WTC11 (cell line): ENCODE data around the gene CABP7. TPM values are rescaled to one million over a fixed set of nuclear protein-coding genes. Genes with fewer than 3 reads are reported as not detected.

Experiments
- ATAC-seq: fragments of 200-7000 bp; cut with Tn5 transposase; 2 replicates; pipeline ENCODE4 v1.10.0; 2021; ENCODE audit warnings: mild to moderate bottlenecking, moderate library complexity
- CTCF ChIA-PET: fragments of 300-600 bp; sonication (Branson Sonifier 250); formaldehyde crosslinking; loops from one replicate; lab custom pipeline; 2021; ENCODE audit warnings: antibody characterized with exemption; lab: Charles Lee
- POLR2A ChIA-PET: fragments of 350-600 bp; sonication (Branson Sonifier 250); formaldehyde crosslinking; loops from one replicate; lab custom pipeline; 2021; ENCODE audit warnings: antibody characterized with exemption; lab: Charles Lee
- DNase-seq: peaks from one replicate; pipeline ENCODE4 v3.0.0; 2021; ENCODE audit warnings: low spot score
- H3K27ac Mint-ChIP-seq: 2 replicates; pipeline ENCODE4 v1.8.0; 2021; ENCODE audit warnings: mixed read lengths
- H3K27me3 Mint-ChIP-seq: 2 replicates; pipeline ENCODE4 v1.8.0; 2021; ENCODE audit warnings: low read depth, mild to moderate bottlenecking, moderate library complexity, mixed read lengths
- H3K36me3 Mint-ChIP-seq: 2 replicates; pipeline ENCODE4 v1.8.0; 2021; ENCODE audit warnings: mixed read lengths
- H3K4me1 Mint-ChIP-seq: 2 replicates; pipeline ENCODE4 v1.8.0; 2022; ENCODE audit warnings: mixed read lengths
- H3K4me3 Mint-ChIP-seq: 2 replicates; pipeline ENCODE4 v1.8.0; 2021; ENCODE audit warnings: mild to moderate bottlenecking, moderate library complexity, mixed read lengths
- H3K9me3 Mint-ChIP-seq: 2 replicates; pipeline ENCODE4 v1.8.0; 2021; ENCODE audit warnings: mixed read lengths
- FOXJ3 ChIP-seq: sonication (generic); formaldehyde crosslinking; IDR thresholded peaks from 2 replicates; pipeline ENCODE4 v1.9.0; 2021; ENCODE audit warnings: missing genetic modification reagents, mild to moderate bottlenecking, borderline replicate concordance
- FOXK1 ChIP-seq: sonication (generic); formaldehyde crosslinking; IDR thresholded peaks from 2 replicates; pipeline ENCODE4 v1.8.0; 2022; ENCODE audit warnings: mild to moderate bottlenecking, moderate library complexity, missing genetic modification reagents
- HMGA2 ChIP-seq: fragments of 250-450 bp; sonication (Bioruptor Pico); IDR thresholded peaks from 2 replicates; pipeline ENCODE4 v1.4.0; 2021; ENCODE audit warnings: mild to moderate bottlenecking, moderate library complexity
- NR2C2 ChIP-seq: sonication (generic); formaldehyde crosslinking; IDR thresholded peaks from 2 replicates; pipeline ENCODE4 v1.8.0; 2022; ENCODE audit warnings: mild to moderate bottlenecking, missing genetic modification reagents
- RELA ChIP-seq: sonication (generic); formaldehyde crosslinking; IDR thresholded peaks from 2 replicates; pipeline ENCODE4 v1.8.1; 2022; ENCODE audit warnings: missing genetic modification reagents, mild to moderate bottlenecking, borderline replicate concordance
- TCF7 ChIP-seq: sonication (generic); formaldehyde crosslinking; IDR thresholded peaks from 2 replicates; pipeline ENCODE4 v1.8.0; 2022; ENCODE audit warnings: mild to moderate bottlenecking, low read depth, missing genetic modification reagents, moderate library complexity
- ZNF219 ChIP-seq: sonication (generic); formaldehyde crosslinking; IDR thresholded peaks from 2 replicates; pipeline ENCODE4 v1.8.0; 2023; ENCODE audit warnings: missing genetic modification reagents, mild to moderate bottlenecking, borderline replicate concordance
- ZNF423 ChIP-seq: fragments of 250-450 bp; sonication (Bioruptor Pico); IDR thresholded peaks from 2 replicates; pipeline ENCODE4 v2.1.2; 2022; ENCODE audit warnings: mild to moderate bottlenecking, moderate library complexity
- ZNF671 ChIP-seq: fragments of 250-450 bp; sonication (Bioruptor Pico); IDR thresholded peaks from 2 replicates; pipeline ENCODE4 v1.8.0; 2021; ENCODE audit warnings: mild to moderate bottlenecking
- total RNA-seq: library from RNA; stranded (reverse); gene quantifications from 3 replicates; pipeline ENCODE4 v1.2.3, GENCODE V29; 2021
- TF ChIP-seq, protein P1 (sequence below): sonication (generic); formaldehyde crosslinking; IDR thresholded peaks from 2 replicates; pipeline ENCODE4 v1.8.1; 2022; ENCODE audit warnings: mild to moderate bottlenecking, moderate library complexity, missing genetic modification reagents
- TF ChIP-seq, protein P2 (sequence below): sonication (generic); formaldehyde crosslinking; IDR thresholded peaks from 2 replicates; pipeline ENCODE4 v1.8.1; 2022; ENCODE audit warnings: low read depth, missing genetic modification reagents, borderline replicate concordance
- TF ChIP-seq, protein P3 (sequence below): sonication (generic); formaldehyde crosslinking; IDR thresholded peaks from 2 replicates; pipeline ENCODE4 v1.8.1; 2023; ENCODE audit warnings: mild to moderate bottlenecking, missing genetic modification reagents, moderate library complexity
- TF ChIP-seq, protein P4 (sequence below): sonication (generic); formaldehyde crosslinking; IDR thresholded peaks from 2 replicates; pipeline ENCODE4 v1.8.1; 2023; ENCODE audit warnings: mild to moderate bottlenecking, moderate library complexity, missing genetic modification reagents
- TF ChIP-seq, protein P5 (sequence below): sonication (generic); formaldehyde crosslinking; IDR thresholded peaks from 2 replicates; pipeline ENCODE4 v1.8.1; 2022; ENCODE audit warnings: low read depth, mild to moderate bottlenecking, moderate library complexity, missing genetic modification reagents, borderline replicate concordance
- TF ChIP-seq, protein P6 (sequence below): sonication (generic); formaldehyde crosslinking; conservative IDR thresholded peaks from 2 replicates; pipeline ENCODE4 v1.8.1; 2022; ENCODE audit warnings: mild to moderate bottlenecking, missing genetic modification reagents
- TF ChIP-seq, protein P7 (sequence below): fragments of 250-450 bp; sonication (Bioruptor Pico); IDR thresholded peaks from 2 replicates; pipeline ENCODE4 v1.8.0; 2021; ENCODE audit warnings: mild to moderate bottlenecking

Gene CABP7
- total RNA-seq, 1 experiment from 2014 or later = 0.17 TPM

DNA sequence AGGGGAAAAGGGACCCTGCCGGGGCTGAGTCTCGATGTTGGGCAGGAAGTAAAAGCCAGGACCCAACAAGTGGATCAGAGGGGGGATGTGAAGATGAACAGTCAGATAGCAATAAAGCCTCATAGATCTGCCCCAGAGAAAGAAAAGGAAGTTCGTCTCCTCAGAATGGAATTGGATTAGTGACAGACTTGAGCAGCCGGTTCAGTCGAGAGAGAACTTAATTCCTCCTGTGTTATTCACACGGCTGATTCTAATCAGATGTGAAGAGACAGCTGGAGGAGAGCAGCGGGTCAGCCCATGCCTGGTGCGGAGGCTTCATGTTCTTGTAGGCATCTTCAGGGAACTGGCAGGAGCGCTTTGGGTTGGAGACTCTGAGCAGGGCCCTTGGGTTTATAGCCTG lies 29.3 kb upstream of the CABP7 start:
- ATAC-seq = no peak
- Mint-ChIP-seq H3K4me3 (no peak overlapping the region), H3K27me3 (no peaks in the 10 kb centered on the region), H3K27ac (peak overlapping the region; percentile 66; the same call in 1 of the 2 replicates), H3K9me3 (no peaks in the 10 kb centered on the region), H3K4me1 (peaks cover 51% of the 10 kb centered on the region), H3K36me3 (0 out of 2 replicates have a peak, but pooled peaks cover 3% of the 10 kb centered on the region)
- no peak for TF ChIP-seq ZNF219 (CRISPR knock-in tag)
- TF ChIP-seq, protein P1, sequence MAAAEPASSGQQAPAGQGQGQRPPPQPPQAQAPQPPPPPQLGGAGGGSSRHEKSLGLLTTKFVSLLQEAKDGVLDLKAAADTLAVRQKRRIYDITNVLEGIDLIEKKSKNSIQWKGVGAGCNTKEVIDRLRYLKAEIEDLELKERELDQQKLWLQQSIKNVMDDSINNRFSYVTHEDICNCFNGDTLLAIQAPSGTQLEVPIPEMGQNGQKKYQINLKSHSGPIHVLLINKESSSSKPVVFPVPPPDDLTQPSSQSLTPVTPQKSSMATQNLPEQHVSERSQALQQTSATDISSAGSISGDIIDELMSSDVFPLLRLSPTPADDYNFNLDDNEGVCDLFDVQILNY (CRISPR knock-in tag) = no peak
- no peak for TF ChIP-seq ZNF423 (CRISPR knock-in tag)
- TF ChIP-seq, protein P2, sequence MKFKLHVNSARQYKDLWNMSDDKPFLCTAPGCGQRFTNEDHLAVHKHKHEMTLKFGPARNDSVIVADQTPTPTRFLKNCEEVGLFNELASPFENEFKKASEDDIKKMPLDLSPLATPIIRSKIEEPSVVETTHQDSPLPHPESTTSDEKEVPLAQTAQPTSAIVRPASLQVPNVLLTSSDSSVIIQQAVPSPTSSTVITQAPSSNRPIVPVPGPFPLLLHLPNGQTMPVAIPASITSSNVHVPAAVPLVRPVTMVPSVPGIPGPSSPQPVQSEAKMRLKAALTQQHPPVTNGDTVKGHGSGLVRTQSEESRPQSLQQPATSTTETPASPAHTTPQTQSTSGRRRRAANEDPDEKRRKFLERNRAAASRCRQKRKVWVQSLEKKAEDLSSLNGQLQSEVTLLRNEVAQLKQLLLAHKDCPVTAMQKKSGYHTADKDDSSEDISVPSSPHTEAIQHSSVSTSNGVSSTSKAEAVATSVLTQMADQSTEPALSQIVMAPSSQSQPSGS = no peak
- TF ChIP-seq, protein P3, sequence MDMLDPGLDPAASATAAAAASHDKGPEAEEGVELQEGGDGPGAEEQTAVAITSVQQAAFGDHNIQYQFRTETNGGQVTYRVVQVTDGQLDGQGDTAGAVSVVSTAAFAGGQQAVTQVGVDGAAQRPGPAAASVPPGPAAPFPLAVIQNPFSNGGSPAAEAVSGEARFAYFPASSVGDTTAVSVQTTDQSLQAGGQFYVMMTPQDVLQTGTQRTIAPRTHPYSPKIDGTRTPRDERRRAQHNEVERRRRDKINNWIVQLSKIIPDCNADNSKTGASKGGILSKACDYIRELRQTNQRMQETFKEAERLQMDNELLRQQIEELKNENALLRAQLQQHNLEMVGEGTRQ = no peak
- TF ChIP-seq FOXK1 = no peak
- TF ChIP-seq, protein P4, sequence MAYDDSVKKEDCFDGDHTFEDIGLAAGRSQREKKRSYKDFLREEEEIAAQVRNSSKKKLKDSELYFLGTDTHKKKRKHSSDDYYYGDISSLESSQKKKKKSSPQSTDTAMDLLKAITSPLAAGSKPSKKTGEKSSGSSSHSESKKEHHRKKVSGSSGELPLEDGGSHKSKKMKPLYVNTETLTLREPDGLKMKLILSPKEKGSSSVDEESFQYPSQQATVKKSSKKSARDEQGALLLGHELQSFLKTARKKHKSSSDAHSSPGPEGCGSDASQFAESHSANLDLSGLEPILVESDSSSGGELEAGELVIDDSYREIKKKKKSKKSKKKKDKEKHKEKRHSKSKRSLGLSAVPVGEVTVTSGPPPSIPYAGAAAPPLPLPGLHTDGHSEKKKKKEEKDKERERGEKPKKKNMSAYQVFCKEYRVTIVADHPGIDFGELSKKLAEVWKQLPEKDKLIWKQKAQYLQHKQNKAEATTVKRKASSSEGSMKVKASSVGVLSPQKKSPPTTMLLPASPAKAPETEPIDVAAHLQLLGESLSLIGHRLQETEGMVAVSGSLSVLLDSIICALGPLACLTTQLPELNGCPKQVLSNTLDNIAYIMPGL (CRISPR knock-in tag) = no peak
- no peak for TF ChIP-seq RELA (CRISPR knock-in tag)
- TF ChIP-seq, protein P5, sequence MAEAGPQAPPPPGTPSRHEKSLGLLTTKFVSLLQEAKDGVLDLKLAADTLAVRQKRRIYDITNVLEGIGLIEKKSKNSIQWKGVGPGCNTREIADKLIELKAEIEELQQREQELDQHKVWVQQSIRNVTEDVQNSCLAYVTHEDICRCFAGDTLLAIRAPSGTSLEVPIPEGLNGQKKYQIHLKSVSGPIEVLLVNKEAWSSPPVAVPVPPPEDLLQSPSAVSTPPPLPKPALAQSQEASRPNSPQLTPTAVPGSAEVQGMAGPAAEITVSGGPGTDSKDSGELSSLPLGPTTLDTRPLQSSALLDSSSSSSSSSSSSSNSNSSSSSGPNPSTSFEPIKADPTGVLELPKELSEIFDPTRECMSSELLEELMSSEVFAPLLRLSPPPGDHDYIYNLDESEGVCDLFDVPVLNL (CRISPR knock-in tag) = no peak
- TF ChIP-seq, protein P6, sequence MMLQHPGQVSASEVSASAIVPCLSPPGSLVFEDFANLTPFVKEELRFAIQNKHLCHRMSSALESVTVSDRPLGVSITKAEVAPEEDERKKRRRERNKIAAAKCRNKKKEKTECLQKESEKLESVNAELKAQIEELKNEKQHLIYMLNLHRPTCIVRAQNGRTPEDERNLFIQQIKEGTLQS (CRISPR knock-in tag) = no peak
- TF ChIP-seq ZNF671 (CRISPR knock-in tag) = no peak
- TF ChIP-seq, protein P7, sequence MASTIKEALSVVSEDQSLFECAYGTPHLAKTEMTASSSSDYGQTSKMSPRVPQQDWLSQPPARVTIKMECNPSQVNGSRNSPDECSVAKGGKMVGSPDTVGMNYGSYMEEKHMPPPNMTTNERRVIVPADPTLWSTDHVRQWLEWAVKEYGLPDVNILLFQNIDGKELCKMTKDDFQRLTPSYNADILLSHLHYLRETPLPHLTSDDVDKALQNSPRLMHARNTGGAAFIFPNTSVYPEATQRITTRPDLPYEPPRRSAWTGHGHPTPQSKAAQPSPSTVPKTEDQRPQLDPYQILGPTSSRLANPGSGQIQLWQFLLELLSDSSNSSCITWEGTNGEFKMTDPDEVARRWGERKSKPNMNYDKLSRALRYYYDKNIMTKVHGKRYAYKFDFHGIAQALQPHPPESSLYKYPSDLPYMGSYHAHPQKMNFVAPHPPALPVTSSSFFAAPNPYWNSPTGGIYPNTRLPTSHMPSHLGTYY (CRISPR knock-in tag) = no peak
- TF ChIP-seq TCF7 (CRISPR knock-in tag) = no peak
- TF ChIP-seq NR2C2 (CRISPR knock-in tag) = no peak
- TF ChIP-seq FOXJ3 = no peak
- ChIA-PET CTCF (interaction anchor here (0.5 to 7.8 kb wide), 44 partner anchors 9 to 398 kb away, joined by 3 to 105 read pairs (median 5); partner anchors contain the start of genes CABP7, UQCR10 and ZMAT5), POLR2A (no interaction called here)
- no peak for DNase-seq

DNA sequence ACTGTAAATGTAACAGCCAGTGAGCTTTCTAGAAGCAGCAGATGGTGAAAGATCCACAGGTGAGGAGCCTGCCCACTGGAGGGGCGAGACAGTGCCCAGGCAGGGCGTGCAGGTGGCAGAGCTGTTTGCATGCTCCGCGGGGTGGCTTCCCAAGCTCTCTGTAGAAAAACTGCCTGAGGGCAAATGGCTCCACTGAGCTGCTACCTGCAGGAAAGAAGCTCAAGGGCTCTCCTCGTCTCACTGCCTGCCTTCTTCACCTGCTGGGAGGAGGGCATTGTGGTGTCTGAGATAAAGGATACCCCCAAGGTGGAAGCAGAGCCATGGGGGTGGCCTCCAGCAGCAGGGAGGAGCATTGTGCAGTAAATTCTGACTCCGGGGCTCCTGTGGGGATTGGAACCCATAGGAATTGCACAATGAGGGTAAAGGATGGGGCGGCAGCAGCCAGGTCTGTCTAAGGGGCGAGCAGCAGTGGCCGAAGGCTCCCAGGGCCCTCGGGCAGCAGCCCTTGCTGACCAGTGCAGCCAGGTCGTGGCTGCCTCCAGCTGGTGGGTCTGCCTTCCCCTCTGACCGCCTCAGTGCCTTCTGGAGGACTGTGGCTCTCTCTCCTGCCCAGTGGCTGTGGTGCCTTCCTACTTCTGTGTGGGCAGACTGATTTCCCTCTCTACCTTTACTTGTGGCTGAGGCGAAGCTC lies 28.0 kb upstream of the CABP7 start:
- POLR2A ChIA-PET = interaction anchor here (0.6 kb wide), 1 partner anchor 12 kb away, joined by 3 read pairs; no protein-coding TSS in a partner anchor
- Mint-ChIP-seq H3K27me3 (no peaks in the 10 kb centered on the region), H3K4me3 (no peak overlapping the region), H3K9me3 (no peaks in the 10 kb centered on the region), H3K27ac (no peak overlapping the region), H3K36me3 (no peaks in the 10 kb centered on the region), H3K4me1 (peaks cover 51% of the 10 kb centered on the region)
- DNase-seq (peak; percentile 43), ATAC-seq (peak; percentile 20)
- CTCF ChIA-PET = interaction anchor here (0.5 to 7.8 kb wide), 10 partner anchors 12 to 397 kb away, joined by 3 to 105 read pairs (median 4); partner anchors contain the start of genes ASCC2 and CABP7
- TF ChIP-seq HMGA2 = no peak
- peak; percentile 96 for TF ChIP-seq ZNF423 (CRISPR knock-in tag)
